22Rv1 (cell line): ENCODE data around the gene ARID1A.

Source experiments
- H3K27ac ChIP-seq: fragments of 450-650 bp; 2 replicates; pipeline ENCODE4 v1.5.1; 2017
- ZFX ChIP-seq: fragments of 450-650 bp; IDR thresholded peaks from 2 replicates; pipeline ENCODE4 v1.6.1; 2017; ENCODE audit warnings: antibody characterized with exemption, borderline replicate concordance
- TF ChIP-seq, protein P1 (sequence below): fragments of 450-650 bp; IDR thresholded peaks from 2 replicates; pipeline ENCODE4 v1.5.1; 2017; ENCODE audit warnings: mild to moderate bottlenecking

ARID1A gene

DNA sequence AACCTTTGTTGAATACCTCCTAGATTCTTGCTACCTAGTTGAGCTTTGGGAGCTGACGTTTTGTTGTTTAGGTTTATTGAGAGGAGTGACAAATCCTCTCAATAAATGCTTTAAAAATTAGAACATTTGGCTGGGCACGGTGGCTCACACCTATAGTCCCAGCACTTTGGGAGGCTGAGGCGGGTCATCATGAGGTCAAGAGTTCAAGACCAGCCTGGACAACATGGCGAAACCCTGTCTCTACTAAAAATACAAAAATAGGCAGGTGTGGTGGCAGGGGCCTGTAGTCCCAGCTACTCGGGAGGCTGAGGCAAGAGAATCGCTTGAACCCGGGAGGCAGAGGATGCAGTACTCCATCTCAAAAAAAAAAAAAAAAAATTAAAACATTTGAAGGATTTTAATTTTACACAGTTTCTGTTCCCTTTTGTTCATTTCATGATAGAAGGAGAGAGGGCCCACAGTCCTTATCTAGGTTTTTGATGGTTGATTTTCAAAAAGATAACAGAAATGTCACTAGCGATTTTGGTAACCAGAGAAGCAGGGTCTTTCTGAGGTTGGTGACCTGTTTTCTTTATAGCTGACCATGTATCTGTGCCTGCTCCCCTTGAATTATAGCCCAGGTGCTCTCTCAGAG lies 47.7 kb downstream of the ARID1A start:
- TF ChIP-seq ZFX: no peak
- TF ChIP-seq, protein P1, sequence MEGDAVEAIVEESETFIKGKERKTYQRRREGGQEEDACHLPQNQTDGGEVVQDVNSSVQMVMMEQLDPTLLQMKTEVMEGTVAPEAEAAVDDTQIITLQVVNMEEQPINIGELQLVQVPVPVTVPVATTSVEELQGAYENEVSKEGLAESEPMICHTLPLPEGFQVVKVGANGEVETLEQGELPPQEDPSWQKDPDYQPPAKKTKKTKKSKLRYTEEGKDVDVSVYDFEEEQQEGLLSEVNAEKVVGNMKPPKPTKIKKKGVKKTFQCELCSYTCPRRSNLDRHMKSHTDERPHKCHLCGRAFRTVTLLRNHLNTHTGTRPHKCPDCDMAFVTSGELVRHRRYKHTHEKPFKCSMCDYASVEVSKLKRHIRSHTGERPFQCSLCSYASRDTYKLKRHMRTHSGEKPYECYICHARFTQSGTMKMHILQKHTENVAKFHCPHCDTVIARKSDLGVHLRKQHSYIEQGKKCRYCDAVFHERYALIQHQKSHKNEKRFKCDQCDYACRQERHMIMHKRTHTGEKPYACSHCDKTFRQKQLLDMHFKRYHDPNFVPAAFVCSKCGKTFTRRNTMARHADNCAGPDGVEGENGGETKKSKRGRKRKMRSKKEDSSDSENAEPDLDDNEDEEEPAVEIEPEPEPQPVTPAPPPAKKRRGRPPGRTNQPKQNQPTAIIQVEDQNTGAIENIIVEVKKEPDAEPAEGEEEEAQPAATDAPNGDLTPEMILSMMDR: no peak

DNA sequence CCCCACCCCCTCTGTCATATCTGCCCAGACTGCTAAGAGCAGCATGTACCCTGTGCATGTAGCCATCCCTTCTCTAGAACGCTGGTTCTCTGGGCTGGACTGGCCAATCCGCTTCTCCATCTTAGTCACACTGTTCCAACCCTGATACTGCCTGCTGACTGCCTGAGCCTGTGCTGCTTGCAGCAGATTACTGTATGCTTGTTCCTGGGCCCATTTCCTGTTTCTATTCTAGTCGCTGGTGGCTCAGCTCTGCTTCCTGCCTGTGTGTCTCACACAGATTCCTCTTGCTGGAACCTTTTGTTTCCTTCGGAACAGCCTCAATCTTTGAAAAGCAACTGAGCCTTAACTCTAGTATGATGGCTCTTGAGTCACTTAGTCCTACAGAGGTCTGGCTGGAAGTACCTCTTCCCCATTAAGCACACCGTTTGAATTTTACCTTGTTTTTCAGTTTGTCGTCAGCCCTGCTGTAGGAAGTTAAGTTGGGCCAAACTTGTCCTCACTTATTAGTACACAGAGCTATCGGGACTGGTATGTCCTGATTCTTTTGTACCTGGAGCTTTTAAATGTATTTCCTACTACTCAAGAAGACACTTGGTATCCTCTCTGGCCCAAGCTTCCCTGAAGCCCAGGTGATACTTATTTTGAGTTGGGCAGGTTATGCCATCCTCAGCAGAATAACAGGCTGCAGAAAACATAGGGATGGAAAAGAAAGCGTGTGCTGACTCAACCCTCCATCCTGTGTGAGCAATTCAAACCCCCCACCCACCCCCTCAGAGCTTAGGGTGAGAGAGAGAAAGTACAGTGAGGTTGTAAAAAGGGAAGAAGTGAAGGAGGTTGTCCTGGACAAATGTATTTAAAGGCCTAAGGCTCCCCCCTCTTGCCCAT lies 48.5 kb downstream of the ARID1A start:
- peak overlapping the region; percentile 41 for H3K27ac ChIP-seq
- TF ChIP-seq, protein P1: no peak
- no peak for TF ChIP-seq ZFX

More for the DNA sequence above, 47.7 kb downstream of the ARID1A start:
- peak overlapping the region; percentile 41 for H3K27ac ChIP-seq

DNA sequence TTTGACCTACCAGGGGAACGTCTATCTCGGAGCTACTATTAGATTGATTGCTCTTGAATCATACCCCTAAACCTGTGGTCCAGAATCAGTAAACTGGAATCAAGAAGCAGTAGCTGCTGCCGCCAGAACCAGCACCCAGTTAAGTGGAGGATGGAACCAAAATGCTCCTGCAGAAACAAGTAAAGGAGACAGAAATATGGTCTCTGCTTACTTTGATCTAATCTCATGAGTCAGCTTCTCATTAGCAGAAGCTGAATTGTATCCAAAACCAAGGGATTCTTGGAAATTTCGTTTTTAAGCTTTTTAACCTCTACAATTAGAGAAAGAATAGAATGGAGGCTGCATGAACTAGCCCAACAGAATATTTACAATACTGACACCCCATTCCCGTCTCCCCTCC lies 49.4 kb downstream of the ARID1A start:
- no peak for TF ChIP-seq ZFX
- TF ChIP-seq, protein P1: no peak
- peak overlapping the region; percentile 41 for H3K27ac ChIP-seq

DNA sequence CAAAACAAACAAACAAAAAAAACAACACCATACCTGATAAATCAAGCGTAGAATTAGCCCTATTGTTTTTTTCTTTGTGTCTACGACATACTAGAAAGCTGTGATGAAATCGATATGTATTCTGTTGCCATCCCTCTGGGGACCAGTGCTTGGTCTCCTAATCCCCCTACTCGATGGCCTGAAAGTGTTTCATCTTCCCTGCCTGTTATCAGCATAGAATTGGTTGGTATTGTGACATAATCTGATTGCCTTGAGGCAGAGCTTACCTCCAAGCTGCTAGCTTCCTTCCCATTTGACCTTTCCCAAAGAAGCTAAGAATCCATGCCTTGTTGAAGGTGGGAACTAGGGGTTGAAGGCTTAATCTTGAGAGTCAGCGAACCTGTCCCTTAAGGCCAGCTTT lies 51.2 kb downstream of the ARID1A start:
- H3K27ac ChIP-seq: peak overlapping the region; percentile 41
- TF ChIP-seq ZFX: no peak
- TF ChIP-seq, protein P1: no peak

DNA sequence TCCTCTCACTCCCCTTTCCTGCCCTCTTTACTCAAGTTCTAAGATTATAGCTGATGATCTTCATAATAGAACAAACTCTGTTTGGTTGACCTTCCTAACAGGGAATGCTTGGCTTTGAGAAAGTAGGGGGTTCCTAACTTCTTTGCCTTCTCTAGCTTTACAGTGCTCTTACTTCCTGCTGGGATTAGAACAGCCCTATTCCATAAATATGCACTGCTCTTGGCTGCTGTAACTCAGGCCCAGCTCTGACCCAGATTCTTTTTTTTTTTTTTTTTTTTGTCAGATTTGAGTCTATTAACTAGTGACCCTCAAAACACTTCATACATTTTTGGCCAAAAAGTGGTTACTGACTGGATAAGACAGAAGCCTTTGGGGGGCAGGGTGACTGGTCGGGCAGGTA lies 52.5 kb downstream of the ARID1A start:
- peak overlapping the region; percentile 41; the same call in 1 of the 2 replicates for H3K27ac ChIP-seq
- TF ChIP-seq, protein P1: no peak

DNA sequence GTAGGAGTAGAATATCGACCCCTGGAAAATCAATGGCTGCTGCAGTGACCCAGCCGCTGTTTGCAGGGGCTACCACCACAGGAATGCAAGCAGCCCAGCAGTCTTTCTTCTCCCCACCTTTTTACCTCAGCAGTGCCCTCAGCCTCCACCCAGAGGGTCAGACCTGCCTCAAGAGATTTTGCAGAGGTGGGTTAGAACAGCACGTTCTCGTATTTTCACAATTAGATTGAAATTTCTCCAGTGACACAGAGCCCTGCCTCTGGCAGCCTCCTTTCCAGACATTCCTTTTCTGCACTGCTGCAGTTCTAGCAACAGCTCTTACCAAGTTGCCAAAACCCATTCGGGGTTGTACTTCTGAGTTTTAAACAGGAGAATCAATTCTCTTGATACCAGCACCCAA lies 53.6 kb downstream of the ARID1A start:
- TF ChIP-seq, protein P1: no peak
- no peak for TF ChIP-seq ZFX
- peak overlapping the region; percentile 55; the same call in 1 of the 2 replicates for H3K27ac ChIP-seq

DNA sequence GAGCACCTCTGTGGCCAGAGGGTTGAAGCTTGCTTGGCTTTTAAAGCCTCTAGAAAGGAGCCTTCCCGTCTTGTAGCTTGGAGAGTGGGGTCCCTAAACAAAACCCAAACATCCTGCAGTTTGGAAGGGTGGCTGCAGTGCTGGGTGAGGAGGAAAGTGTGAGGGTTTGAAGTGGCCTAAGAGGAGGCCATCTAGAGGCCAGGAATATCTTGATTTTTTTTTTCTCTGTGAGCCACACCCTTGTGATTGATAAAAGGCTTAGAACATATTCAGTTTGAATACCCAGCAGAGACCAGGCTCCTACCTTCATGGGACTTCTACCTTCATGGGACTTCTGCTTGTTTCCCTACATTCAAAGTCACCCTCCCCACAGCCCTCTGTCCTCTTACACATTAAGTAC lies 54.6 kb downstream of the ARID1A start:
- peak overlapping the region; percentile 55 for H3K27ac ChIP-seq
- TF ChIP-seq, protein P1: peak; percentile 20
- TF ChIP-seq ZFX: no peak
